Upper lobe of right lung (tissue), 1 donor: ENCODE measurements around the gene SERINC5. TPM values are rescaled to one million over a fixed set of nuclear protein-coding genes. Genes with fewer than 3 reads are reported as not detected.
"Not testable (repeated sequence)": the region's sequence is repeated elsewhere in the genome, so short reads cannot be mapped to it uniquely, and the experiment has no call there.

Experiments used
- ATAC-seq: fragments of 200-7000 bp; cut with Tn5 transposase; one replicate; pipeline ENCODE4 v1.9.1; 2020; ENCODE audit warnings: mild to moderate bottlenecking, moderate library complexity
- DNase-seq: peaks from one replicate; pipeline ENCODE4 v3.0.0-alpha.2; 2020
- H3K27ac ChIP-seq: fragments of 200-600 bp; one replicate; pipeline ENCODE4 v1.8.0; 2022
- H3K27me3 ChIP-seq: fragments of 200-600 bp; one replicate; pipeline ENCODE4 v1.8.0; 2022; ENCODE audit warnings: mild to moderate bottlenecking
- H3K36me3 ChIP-seq: fragments of 200-600 bp; one replicate; pipeline ENCODE4 v1.8.0; 2022
- H3K4me1 ChIP-seq: fragments of 200-600 bp; one replicate; pipeline ENCODE4 v1.8.0; 2022
- H3K4me3 ChIP-seq: fragments of 200-600 bp; one replicate; pipeline ENCODE4 v1.8.0; 2022; ENCODE audit warnings: mild to moderate bottlenecking
- H3K9me3 ChIP-seq: fragments of 200-600 bp; one replicate; pipeline ENCODE4 v1.8.0; 2022
- CTCF ChIP-seq: fragments of 200-600 bp; IDR thresholded peaks from one replicate; pipeline ENCODE4 v1.8.0; 2022; ENCODE audit warnings: antibody characterized with exemption
- intact Hi-C: fragments of 100-400 bp; cut with DNase I; formaldehyde crosslinking; loops from one replicate; pipeline ENCODE4 v1.11.0; 2022
- total RNA-seq: library from RNA; stranded (reverse); fragmentation: NEBNext Ultra II Directional; extraction: Animal tissue kit (Norgen Biotek cat#: 25700); gene quantifications from one replicate; pipeline ENCODE4 v1.2.1, GENCODE V29; 2021
- donor health status: DM: no; HTN: yes; CAD: no; lungs with severe emphysema.

SERINC5 gene
- total RNA-seq, 1 donor from 2014 or later, result 60.4 TPM

GRCh38 chr5:80184235-80185023 is 71.4 kb downstream of the SERINC5 start:
- TF ChIP-seq CTCF, result no peak
- H3K4me3 ChIP-seq, result no peak overlapping the region
- DNase-seq (peak; percentile 72), ATAC-seq (peak; percentile 87)
- peak overlapping the region; percentile 60 for H3K27ac ChIP-seq
- H3K27me3 ChIP-seq, result no peaks in the 10 kb centered on the region
- H3K36me3 ChIP-seq, result no peaks in the 10 kb centered on the region
- H3K4me1 ChIP-seq, result peaks cover 49% of the 10 kb centered on the region
- intact Hi-C loops, result no loop called here
- H3K9me3 ChIP-seq, result no peaks in the 10 kb centered on the region

GRCh38 chr5:80183728-80184234 is 72.1 kb downstream of the SERINC5 start:
- DNase-seq, H3K36me3 ChIP-seq, intact Hi-C loops, ATAC-seq, H3K27me3 ChIP-seq, H3K9me3 ChIP-seq, H3K4me3 ChIP-seq: not testable (repeated sequence)
- H3K27ac ChIP-seq, result peak overlapping the region; percentile 60
- H3K4me1 ChIP-seq, result peaks cover 49% of the 10 kb centered on the region

GRCh38 chr5:80182809-80183580 is 72.9 kb downstream of the SERINC5 start:
- ATAC-seq (no peak), DNase-seq (no peak)
- intact Hi-C loops, result no loop called here
- no peak for TF ChIP-seq CTCF
- Histone ChIP-seq H3K27ac (peak overlapping the region; percentile 60), H3K9me3 (no peaks in the 10 kb centered on the region), H3K4me3 (no peak overlapping the region), H3K4me1 (peaks cover 49% of the 10 kb centered on the region), H3K27me3 (no peaks in the 10 kb centered on the region), H3K36me3 (no peaks in the 10 kb centered on the region)

- DNase-seq (peak; percentile 79), ATAC-seq (peak; percentile 74)
- Histone ChIP-seq H3K9me3 (no peaks in the 10 kb centered on the region), H3K27me3 (no peaks in the 10 kb centered on the region), H3K4me1 (peaks cover 37% of the 10 kb centered on the region), H3K4me3 (no peak overlapping the region), H3K27ac (peak overlapping the region; percentile 12), H3K36me3 (peaks cover 6% of the 10 kb centered on the region)
- TF ChIP-seq CTCF, result no peak
- intact Hi-C loops, result no loop called here
Measured at GRCh38 chr5:80181618-80182211, 74.1 kb downstream of the SERINC5 start.

GRCh38 chr5:80177236-80177635 is 78.6 kb downstream of the SERINC5 start:
- DNase-seq (no peak), ATAC-seq (no peak)
- H3K4me1 ChIP-seq, result peaks cover 14% of the 10 kb centered on the region
- no peak for TF ChIP-seq CTCF
- no peaks in the 10 kb centered on the region for H3K9me3 ChIP-seq
- no peak overlapping the region for H3K4me3 ChIP-seq
- intact Hi-C loops, result no loop called here
- no peak overlapping the region for H3K27ac ChIP-seq
- peaks cover 31% of the 10 kb centered on the region for H3K36me3 ChIP-seq
- no peaks in the 10 kb centered on the region for H3K27me3 ChIP-seq
